A549 (cell line): Measurements from ENCODE around the gene TBCE.

Source experiments
- BHLHE40 ChIP-seq: IDR thresholded peaks from 2 replicates; pipeline ENCODE4 v1.6.1; 2012; ENCODE audit warnings: low read depth, low read length, inconsistent platforms
- CTCF ChIP-seq: fragments of >200 bp; sonication (Bioruptor Twin); formaldehyde crosslinking; IDR thresholded peaks from 3 replicates; pipeline ENCODE4 v1.5.1; 2016
- JUN ChIP-seq, 2 experiments: fragments of >200 bp; sonication (Bioruptor Twin); formaldehyde crosslinking; IDR thresholded peaks; 2 replicates in 1 of 2; 3 replicates in 1 of 2; pipeline ENCODE4 v1.6.1; 2016 to 2017
- JUNB ChIP-seq: fragments of >200 bp; sonication (Bioruptor Twin); formaldehyde crosslinking; IDR thresholded peaks from 2 replicates; pipeline ENCODE4 v1.6.1; 2016
- MYC ChIP-seq: IDR thresholded peaks from 2 replicates; pipeline ENCODE4 v1.6.1; 2012; ENCODE audit warnings: mild to moderate bottlenecking, inconsistent platforms, low read length, improper control_type of control experiment, borderline replicate concordance
- PBX3 ChIP-seq: IDR thresholded peaks from 2 replicates; pipeline ENCODE4 v1.6.1; 2012
- REST ChIP-seq: fragments of 200-600 bp; sonication (generic); IDR thresholded peaks from 2 replicates; pipeline ENCODE4 v1.6.1; 2016; ENCODE audit warnings: antibody characterized with exemption, mild to moderate bottlenecking, moderate library complexity
- RNF2 ChIP-seq: fragments of 200-600 bp; sonication (generic); IDR thresholded peaks from 2 replicates; pipeline ENCODE4 v1.6.1; 2016; ENCODE audit warnings: low read depth, mild to moderate bottlenecking, antibody characterized with exemption, moderate library complexity, borderline replicate concordance
- USF2 ChIP-seq: fragments of 450-650 bp; IDR thresholded peaks from 2 replicates; pipeline ENCODE4 v1.6.1; 2014; ENCODE audit warnings: antibody characterized with exemption

GRCh38 chr1:235415008-235415904, 48.0 kb downstream of the TBCE start:
- TF ChIP-seq REST, result no peak
- TF ChIP-seq MYC, result no peak
- no peak for TF ChIP-seq JUNB
- no peak for TF ChIP-seq PBX3
- no peak for TF ChIP-seq RNF2
- TF ChIP-seq USF2, result no peak
- TF ChIP-seq JUN (IDR thresholded peaks at IDR 0.05), result no peak
- peak; percentile 85 for TF ChIP-seq CTCF
- TF ChIP-seq BHLHE40, result no peak
